Daoy (cell line): ENCODE measurements around the gene STAT5A. TPM values are rescaled to one million over a fixed set of nuclear protein-coding genes. Genes with fewer than 3 reads are reported as not detected.
"Not testable (repeated sequence)": the region's sequence is repeated elsewhere in the genome, so short reads cannot be mapped to it uniquely, and the experiment has no call there.

Experiments
- DNase-seq: peaks from one replicate; pipeline ENCODE4 v3.0.0-alpha.2; 2015; ENCODE audit warnings: low read depth
- total RNA-seq: library from RNA; depleted of rRNA; stranded (reverse); fragments of >200 nt; shearing (Covaris generic); gene quantifications from 2 replicates; pipeline ENCODE4 v1.2.3, GENCODE V29; 2014; rRNA removed

Gene STAT5A
- 11.9 and 18.7 TPM in 2 replicates for total RNA-seq

DNA sequence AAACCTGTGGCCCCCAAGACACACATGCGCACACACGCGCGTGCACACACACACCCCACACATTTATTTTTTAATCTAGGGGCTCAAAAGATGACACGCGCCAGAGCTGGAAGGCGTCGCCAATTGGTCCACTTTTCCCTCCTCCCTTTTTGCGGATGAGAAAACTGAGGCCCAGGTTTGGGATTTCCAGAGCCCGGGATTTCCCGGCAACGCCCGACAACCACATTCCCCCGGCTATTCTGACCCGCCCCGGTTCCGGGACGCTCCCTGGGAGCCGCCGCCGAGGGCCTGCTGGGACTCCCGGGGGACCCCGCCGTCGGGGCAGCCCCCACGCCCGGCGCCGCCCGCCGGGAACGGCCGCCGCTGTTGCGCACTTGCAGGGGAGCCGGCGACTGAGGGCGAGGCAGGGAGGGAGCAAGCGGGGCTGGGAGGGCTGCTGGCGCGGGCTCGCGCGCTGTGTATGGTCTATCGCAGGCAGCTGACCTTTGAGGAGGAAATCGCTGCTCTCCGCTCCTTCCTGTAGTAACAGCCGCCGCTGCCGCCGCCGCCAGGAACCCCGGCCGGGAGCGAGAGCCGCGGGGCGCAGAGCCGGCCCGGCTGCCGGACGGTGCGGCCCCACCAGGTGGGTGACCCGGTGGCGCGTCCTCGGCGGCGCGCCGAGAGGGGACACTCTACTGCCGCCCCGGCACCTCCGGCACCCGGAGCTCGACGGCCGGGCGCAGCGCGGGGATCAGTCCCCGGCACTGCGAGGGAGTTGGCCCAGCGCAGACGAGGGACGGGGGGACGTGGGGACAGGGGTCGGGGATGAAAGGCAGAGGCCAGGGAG lies at the start of gene STAT5A:
Gene STAT5A, plus strand, starts transcription at position 522 of the 826 bp plus-strand sequence. CDS start 914 bp downstream, outside the sequence.
- DNase-seq: peak; percentile 79

- not testable (repeated sequence) for DNase-seq
These were observed 48.7 kb upstream of the STAT5A start for GRCh38 chr17:42239576-42239975.

DNA sequence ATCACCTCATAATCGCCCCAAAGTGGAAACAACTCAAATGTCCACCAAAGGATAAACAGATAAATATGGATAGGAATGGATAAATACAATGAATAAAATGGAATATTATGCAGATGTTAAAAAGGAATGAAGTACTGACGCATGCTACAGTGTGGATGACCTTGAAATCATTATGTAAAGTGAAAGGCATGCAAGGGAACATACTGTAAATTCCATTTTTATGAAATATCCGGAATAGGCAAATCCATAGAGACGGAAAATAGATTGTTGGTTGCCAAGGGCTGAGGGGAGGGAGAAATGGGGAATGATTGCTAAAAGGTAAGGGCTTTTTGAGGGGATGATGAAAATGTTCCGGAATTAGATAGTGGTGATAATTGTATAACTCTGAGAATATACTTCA lies 48.1 kb upstream of the STAT5A start:
- no peak for DNase-seq

DNA sequence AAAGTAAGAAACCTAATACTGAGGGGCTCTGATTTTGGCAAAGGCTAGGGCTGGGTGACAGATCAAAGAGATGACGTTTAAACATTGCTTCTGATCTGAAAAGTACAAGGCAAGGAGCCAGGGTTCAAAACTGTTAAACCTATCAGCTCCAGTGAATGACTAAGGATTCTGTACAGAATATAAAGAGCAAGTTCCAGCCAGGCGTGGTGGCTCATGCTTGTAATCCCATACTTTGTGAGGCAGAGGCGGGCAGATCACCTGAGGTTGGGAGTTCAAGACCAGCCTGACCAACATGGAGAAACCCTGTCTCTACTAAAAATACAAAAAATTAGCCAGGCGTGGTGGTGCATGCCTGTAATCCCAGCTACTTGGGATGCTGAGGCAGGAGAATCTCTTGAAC lies 47.4 kb upstream of the STAT5A start:
- not testable (repeated sequence) for DNase-seq

- no peak for DNase-seq
These were observed 46.4 kb upstream of the STAT5A start for GRCh38 chr17:42241871-42242270.

- DNase-seq: no peak
These were observed 44.8 kb upstream of the STAT5A start for GRCh38 chr17:42243493-42243982.

GRCh38 chr17:42244116-42244515 lies 44.2 kb upstream of the STAT5A start:
- DNase-seq: not testable (repeated sequence)

- not testable (repeated sequence) for DNase-seq
These were observed 43.1 kb upstream of the STAT5A start for GRCh38 chr17:42245183-42245582.

DNA sequence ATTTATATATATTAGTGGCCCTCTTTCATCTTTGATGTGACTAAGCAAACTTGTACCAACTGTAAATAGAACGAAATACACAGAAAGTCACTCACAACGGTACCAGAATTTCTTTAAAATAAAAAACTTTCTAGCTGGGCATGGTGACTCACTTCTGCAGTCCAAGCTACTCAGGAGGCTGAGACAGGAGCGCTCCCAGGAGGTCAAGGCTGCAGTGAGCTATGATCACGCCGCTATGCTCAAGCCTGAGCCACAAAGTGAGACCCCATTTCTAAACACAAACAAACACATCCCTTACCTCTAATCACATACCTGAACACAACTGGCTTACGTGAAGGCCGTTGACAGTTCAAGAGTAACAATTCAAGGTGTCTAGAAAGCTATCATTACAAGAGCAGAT lies 41.8 kb upstream of the STAT5A start:
- no peak for DNase-seq

GRCh38 chr17:42247734-42248133 lies 40.6 kb upstream of the STAT5A start:
- DNase-seq: peak; percentile 50

DNA sequence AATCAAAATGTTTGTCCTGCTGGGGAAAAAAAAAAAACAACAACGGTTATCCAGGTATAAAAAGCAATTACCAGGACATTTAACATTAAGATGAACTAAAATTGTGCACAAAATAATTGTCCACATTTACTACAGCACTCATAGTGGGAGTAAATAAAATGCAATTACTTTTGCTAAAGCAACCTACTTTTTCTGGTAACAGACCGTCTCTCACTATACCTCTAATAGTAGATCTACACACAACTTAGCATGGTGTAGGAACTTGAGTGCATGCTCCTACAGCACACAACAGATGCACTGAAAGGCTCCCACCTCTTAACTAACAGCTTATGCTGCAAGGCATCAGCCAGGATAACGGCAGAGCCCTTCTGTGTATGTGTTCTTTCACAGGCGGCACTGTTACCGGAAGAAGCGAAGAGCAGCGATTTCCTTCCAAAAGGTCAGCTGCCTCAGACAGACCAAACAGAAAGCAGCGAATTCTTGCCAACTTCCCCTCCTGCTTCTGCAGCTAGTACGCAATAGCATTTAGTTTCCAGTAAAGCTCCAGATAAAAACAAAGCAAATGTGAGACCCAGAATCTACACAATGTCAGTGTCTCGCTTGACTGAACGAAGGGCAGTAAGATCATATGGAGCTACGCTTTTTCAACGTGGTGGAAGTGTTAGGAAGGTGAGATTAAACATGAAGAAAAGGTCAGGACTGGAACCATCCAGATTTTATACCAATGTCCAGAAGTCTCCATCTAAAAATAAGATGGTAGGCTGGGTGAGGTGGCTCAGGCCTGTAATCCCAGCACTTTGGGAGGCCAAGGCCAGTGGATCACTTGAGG lies 39.7 kb upstream of the STAT5A start:
- DNase-seq: peak; percentile 23

DNA sequence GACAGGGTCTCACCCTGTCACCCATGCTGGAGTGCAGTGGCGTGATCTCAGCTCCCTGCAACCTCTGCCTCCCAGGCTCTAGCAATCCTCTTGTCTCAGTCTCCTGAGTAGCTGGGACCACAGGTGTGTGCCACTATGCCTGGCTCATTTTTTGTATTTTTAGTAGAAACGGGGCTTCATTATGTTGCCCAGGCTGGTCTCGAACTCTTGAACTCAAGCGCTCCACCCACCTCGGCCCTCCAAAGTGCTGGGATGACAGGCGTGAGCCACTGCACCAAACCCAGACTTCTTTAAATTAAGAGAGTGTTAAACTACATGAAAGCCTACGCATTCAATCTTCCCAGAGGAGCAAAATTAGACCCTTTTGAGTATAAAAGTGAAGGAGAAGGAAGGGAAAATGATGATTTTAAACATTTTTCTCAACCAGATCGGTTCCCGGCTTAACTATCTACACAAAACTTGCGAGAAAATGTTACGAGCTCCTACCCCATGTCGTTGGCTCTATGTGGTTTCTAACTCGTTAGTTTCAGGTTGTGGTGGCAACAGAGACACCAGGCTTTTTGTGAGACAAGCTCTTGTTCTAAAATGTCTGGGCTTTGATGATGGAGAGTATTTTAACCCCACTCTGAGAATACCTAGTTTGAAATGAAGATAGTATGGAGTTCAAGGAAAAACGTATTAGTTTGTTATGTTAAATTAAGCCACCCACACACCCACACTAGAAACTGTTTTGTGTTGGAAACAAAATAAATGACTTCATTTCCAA lies 38.4 kb upstream of the STAT5A start:
- DNase-seq: no peak

GRCh38 chr17:42251115-42251514 lies 37.2 kb upstream of the STAT5A start:
- DNase-seq: no peak

GRCh38 chr17:42252597-42253550 lies 35.4 kb upstream of the STAT5A start:
- no peak for DNase-seq

GRCh38 chr17:42253578-42253977 lies 34.7 kb upstream of the STAT5A start:
- peak; percentile 56 for DNase-seq

DNA sequence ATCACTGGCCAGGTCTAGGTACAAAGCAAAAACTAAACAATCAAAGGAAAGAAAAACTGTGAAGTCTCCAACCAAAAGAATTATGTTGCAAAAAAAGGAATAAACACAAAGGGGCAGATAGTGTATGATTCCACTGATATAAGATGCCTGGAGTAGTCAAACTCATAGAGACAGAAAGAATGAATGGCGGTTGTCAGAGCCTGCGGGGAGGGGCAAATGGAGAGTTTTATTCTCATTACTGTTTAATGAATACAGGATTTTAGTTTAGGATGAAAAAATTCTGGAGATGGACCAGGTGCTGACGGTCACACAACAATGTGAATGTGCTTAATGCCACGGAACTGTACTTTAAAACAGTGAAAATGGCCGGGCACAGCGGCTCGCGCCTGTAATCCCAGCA lies 32.9 kb upstream of the STAT5A start:
- no peak for DNase-seq

GRCh38 chr17:42260318-42260717 lies 28.0 kb upstream of the STAT5A start:
- no peak for DNase-seq

DNA sequence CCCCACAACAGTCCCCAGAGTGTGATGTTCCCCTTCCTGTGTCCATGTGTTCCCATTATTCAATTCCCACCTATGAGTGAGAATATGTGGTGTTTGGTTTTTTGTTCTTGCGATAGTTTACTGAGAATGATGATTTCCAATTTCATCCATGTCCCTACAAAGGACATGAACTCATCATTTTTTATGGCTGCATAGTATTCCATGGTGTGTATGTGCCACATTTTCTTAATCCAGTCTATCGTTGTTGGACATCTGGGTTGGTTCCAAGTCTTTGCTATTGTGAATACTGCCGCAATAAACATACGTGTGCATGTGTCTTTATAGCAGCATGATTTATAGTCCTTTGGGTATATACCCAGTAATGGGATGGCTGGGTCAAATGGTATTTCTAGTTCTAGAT lies 23.9 kb upstream of the STAT5A start:
- DNase-seq: not testable (repeated sequence)

- DNase-seq: no peak
These were observed 21.8 kb upstream of the STAT5A start for GRCh38 chr17:42266462-42266861.

DNA sequence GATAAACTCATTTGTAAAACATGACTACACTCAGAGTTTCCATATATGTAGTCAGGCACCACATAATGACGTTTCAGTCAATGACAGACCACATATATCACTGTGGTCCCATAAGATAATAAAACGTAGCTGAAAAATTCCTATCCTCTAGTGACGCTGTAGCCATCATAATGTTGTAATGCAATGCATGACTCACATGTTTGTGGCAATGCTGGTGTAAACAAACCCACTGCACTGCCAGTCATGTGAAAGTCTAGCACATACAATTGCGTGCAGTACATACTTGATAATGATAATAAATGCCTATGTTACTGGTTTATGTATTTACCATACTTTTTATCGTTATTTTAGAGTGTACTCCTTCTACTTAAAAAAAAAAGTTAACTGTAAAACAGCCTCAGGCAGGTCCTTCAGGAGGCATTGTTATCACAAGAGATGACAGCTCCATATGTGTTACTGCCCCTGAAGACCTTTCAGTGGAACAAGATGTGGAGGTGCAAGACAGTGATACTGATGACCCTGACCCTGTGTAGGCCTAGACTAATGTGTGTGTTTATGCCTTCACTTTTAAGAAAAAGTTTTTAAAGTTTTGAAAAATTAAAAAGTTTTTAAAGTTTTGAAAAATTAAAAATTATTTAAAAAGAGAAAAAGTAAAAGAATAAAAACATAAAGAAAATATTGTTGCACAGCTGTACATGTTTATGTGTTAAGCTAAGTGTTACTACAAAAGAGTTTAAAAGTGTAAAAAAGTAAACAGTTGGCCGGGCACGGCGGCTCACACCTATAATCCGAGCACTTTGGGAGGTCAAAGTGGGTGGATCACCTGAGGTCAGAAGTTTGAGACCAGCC lies 21.2 kb upstream of the STAT5A start:
- DNase-seq: peak; percentile 31
